T-helper 2 cell treated with Interferon-gamma antibody and Interleukin-4, amounts not matched to agents 100 ng/mL and 5 ng/mL, for 36 hours (primary cell): ENCODE data around the gene ATRNL1. TPM values are rescaled to one million over a fixed set of nuclear protein-coding genes. Genes with fewer than 3 reads are reported as not detected.

ENCODE experiments used
- intact Hi-C: fragments of 100-400 bp; cut with micrococcal nuclease; formaldehyde crosslinking; loops from one replicate; pipeline ENCODE4 v1.15.1; 2023
- total RNA-seq: library from RNA; stranded (reverse); gene quantifications from 2 replicates; pipeline ENCODE4 v1.2.3, GENCODE V29; 2022

Gene ATRNL1
- total RNA-seq, 1 donor from 2014 or later, result 0.73 TPM

DNA sequence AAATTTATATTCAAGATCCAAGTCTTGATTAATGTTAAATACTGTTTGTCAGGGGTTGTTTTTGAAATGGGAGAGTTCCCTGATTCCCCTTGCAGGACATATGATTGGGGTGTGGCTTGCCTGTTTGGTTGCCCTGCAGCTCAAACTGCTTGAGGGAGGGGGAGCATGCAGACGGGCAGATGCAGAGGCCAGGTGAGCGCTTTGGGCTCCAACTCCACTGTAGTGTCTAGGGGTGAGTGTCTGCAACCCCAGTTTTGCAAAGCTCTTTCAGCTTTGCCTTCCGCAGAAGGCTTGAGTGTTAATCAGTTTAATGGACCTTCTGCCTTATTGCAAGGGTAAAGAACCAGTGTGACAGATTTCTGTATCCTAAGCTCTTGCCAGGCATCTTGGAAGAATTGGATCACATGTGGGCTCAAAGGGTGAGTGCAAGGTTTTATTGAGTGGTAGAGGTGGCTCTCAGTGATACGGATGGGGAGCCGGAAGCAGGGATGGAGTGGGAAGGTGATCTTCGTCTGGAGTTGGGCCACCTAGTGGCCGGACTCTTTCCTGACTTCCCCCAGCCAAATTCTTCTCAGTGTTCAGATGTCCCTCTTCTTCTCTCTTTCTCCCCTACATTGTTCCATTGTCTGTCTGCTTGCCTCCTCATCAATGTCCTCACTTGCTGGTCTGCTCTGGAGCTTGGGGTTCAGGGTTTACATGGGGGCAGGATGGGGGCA lies 479.7 kb downstream of the ATRNL1 start:
- intact Hi-C loops, result no loop called here

DNA sequence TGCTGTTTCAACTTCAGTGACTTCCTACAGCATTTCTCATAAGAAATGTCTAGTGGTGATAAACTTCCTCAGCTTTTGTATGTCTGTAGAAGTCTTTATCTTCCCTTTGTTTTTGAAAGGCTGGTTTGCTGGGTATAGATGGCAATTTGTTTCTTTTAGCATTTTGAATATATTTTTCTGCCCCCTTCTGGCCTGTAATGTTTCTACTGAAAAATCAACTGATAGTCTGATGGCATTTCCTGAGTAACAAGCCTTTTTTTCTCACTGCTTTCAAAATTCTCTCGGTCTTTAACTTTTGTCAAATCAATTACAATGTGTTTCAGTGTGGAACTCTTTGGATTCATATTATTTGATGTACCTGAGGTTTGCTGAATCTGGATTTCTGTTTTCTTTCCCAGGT lies 487.1 kb downstream of the ATRNL1 start:
- intact Hi-C loops, result no loop called here

- intact Hi-C loops, result no loop called here
Observed at GRCh38 chr10:115593060-115593459, 499.9 kb downstream of the ATRNL1 start.

DNA sequence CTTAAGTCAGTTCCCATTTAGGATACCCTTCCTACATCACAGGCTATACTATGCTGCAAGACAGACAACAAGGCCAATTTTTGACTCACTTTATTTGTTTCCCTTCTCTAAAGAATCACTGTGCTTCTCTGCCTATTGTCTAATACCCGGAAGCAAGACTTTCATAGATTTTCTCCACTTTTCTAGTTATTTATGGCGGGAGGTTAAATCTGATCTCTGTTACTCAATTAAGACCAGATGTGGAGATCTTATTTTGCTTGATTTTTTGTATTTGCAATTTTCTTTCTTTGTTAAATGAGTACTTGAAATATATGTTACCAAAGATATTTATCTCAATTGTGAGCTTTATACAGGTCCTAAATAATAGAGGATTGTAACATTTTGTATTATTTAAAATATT lies 511.5 kb downstream of the ATRNL1 start:
- intact Hi-C loops, result no loop called here

DNA sequence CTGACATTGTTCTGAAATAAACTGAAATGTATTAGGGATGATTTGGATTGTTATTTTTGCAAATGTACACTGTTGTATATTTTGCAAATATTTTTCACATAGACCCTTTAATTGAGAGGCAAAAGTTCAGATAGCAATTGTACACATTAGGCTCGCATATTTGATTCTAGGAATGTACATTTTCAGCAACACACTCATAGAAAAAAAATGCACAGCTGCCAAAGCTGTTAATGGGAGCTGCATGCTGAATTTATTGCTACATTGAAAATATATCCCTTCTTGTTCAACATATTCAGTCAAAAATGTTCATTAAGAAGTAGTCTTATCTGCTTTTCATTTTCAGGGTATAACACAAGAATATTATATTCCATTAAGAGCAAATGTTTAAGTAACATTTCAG lies 512.9 kb downstream of the ATRNL1 start:
- intact Hi-C loops, result no loop called here

DNA sequence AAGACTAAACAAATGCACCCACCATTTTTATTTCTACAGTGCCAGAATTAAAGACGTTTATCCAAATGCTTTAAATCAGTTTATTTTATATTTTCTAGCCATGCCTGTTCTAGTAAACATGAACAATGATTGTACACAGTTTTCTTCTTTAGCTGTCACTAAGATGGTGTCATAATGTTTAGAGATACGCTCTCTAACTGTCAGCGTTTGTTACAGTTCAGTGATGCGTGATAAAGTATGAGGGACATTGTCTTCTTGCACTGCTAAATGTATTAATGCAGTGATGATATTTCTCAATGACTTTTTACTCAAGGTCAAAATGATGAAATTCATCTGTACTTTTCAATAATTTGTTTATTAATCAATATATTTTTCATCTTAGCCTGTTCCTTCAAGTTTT lies 513.6 kb downstream of the ATRNL1 start:
- intact Hi-C loops, result no loop called here

GRCh38 chr10:115624448-115624847 lies 531.3 kb downstream of the ATRNL1 start:
- intact Hi-C loops, result no loop called here

GRCh38 chr10:115628616-115629015 lies 535.5 kb downstream of the ATRNL1 start:
- intact Hi-C loops, result no loop called here

DNA sequence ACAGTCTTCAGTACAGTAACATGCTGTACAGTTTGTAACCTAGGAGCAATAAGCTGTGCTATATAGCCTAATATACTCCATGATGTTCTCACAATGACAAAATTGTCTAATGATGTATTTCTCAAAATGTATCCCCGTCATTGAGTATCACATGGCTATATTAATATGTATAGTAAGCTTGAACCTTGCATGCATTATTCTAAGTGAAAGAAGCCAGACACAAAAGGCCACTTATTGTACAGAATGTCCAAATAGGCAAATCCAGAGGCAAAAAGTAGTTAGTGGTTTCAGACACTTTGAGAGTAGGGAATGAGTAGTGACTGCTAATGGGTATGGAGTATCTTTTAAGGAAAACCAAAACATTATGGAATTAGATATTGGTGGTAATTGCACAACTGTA lies 545.1 kb downstream of the ATRNL1 start:
- intact Hi-C loops, result no loop called here

DNA sequence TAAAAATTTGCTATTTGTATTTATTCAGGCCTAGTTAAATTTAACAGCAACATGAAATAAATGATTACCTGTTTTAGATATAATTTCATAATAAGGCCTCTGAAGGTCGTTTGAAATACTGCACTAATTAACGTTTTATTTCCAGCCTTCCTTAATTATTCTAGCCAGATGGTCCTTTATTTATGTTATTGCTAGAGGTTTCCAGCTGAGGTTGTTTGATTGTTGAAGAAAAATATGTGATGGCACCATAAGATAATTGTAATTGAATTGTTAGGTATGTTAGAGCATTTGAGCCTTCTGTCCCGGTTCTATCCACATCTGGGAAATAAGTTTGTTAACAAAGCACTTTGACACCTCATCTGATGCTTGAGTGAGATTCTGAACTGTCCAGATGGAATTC lies 556.1 kb downstream of the ATRNL1 start:
- intact Hi-C loops, result no loop called here

- intact Hi-C loops, result no loop called here
Observed at GRCh38 chr10:115653473-115653872, 560.3 kb downstream of the ATRNL1 start.

DNA sequence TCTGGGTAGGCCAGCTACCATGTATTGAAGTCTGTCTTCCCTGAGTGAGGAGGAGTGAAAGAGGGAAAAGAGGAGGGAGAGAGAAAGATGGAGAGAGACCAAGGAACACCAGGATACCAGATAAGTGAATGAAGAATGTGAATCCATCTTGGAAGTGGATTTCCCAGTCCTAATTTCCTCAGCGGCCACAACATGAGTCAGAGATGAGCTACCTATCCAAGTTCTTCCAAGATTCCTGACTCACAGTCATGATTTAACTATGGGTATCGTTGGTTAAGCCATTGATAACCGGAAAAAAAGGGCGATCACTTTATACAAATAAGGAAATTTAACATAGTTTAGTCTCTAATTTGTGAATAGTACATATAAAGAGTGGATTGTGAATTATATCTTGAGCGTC lies 561.8 kb downstream of the ATRNL1 start:
- intact Hi-C loops, result no loop called here

- intact Hi-C loops, result no loop called here
Observed at GRCh38 chr10:115657161-115657860, 564.1 kb downstream of the ATRNL1 start.

GRCh38 chr10:115659616-115660015 lies 566.5 kb downstream of the ATRNL1 start:
- intact Hi-C loops, result no loop called here

- intact Hi-C loops, result no loop called here
Observed at GRCh38 chr10:115660391-115660790, 567.2 kb downstream of the ATRNL1 start.

DNA sequence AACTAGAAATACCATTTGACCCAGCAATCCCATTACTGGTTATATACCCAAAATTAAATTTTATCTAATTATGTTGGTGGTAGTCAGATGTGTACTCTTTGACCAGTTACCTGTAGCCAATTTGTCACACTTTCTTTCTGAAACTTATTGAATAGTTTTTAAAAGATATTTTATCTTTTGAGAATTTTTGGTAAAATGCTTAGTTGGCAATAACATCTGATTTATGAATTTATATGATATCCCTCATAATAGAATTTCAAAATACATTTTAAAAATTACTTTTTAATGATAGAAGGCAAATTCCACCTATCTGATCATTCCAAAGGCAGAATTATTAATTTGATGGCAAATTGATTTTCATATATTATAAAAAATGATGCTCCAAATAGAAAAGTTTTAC lies 569.3 kb downstream of the ATRNL1 start:
- intact Hi-C loops, result no loop called here

- intact Hi-C loops, result no loop called here
Observed at GRCh38 chr10:115665549-115665948, 572.4 kb downstream of the ATRNL1 start.

- intact Hi-C loops, result no loop called here
Observed at GRCh38 chr10:115674496-115674895, 581.3 kb downstream of the ATRNL1 start.

DNA sequence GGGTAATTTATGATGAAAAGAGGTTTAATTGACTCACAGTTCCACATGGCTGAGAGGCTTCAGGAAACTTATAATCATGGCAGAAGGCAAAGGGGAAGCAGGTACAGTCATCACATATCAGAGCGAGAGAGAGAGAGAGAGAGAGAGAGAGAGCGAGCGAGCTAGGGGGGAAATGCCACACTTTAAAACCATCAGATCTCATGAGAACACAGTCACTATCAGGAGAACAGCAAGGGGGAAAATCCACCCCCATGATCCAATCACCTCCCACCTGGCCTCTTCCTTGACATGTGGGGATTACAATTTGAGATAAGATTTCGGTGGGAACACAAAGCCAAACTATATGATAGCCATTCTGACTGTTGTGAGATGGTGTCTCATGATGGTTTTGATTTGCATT lies 603.6 kb downstream of the ATRNL1 start:
- intact Hi-C loops, result no loop called here

DNA sequence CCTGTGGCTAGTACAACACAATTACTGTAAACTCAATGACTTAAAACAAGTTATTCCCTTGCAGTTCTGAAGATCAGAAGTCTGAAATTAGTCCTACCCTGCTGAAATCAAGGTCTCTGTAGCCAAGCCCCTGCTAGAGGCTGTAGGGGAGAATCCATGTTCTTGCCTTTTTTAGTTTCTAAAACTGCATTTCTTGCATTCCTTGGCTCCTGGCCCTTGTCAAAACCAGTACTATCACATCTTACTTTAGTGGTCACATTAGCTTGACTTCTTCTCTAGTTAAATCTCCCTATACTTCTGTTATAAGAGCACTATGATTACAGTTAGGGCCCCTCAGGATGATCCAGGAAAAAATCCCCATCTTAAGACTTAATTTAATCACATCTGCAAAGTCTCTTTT lies 612.9 kb downstream of the ATRNL1 start:
- intact Hi-C loops, result loop anchor here (2.0 kb wide), 1 partner anchor 679 kb away; no protein-coding TSS in a partner anchor

DNA sequence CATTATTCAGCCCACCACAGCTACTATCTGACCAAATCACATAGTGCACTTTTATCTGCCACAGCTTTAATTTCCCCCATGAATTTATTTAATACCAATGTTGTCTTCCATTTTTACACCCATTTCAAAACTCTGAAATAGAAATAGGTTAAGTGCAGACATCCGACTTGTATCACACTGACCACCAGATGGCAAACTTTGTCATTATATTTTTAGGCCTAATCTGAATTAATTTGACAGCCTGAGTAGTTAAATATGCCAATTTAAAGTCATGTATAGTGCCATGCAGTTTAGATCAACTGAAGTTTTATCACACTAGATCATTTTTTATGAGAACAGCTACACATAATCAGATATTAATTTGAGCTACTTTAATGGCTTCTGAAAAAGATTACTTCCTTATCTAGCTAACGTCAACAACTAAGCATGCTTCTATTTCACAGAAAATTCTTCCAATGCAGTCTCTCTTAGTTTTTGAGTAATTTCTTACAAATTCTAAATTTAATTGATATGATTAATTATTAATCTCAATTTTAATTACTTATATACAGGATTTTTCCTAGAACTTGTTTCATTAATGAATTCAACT lies 613.4 kb downstream of the ATRNL1 start:
- intact Hi-C loops, result loop anchor here (2.0 kb wide), 1 partner anchor 678 kb away; no protein-coding TSS in a partner anchor

DNA sequence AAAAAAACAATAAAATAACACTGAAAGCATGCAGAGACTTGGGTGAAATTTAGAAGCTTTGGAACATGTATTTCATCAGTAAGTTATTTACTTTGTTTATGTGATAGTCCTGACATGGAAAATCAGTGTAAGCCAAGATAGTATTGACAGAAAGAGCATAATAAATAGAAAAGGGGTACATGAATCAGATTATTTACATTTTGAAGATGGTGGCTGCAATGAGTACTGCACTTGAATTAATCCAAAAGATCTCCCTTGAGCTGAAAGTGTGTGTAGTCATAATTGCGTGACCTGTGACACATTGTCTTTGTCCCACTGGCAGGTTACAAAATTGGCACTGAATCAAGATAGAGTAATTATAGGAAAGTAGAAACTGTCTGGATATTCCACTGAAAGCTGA lies 617.0 kb downstream of the ATRNL1 start:
- intact Hi-C loops, result no loop called here

DNA sequence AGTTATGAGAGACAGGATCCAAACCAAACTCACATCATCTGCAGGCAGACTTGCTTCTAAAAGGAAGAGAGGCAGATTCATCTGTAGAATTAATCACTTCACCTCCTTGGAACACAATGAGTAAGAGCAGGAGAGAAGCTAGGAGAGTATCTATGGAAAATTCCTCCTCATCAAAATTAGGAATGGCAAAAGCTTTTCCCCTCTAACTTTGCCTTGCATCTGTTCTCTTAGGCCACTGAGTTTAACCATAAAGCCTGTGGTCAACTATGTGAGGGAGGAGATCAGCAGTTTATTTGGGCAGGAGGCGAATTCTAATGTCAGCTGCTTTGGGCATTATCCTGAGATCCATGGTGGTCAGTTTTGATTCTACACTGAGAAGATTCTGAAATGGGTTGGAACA lies 618.1 kb downstream of the ATRNL1 start:
- intact Hi-C loops, result no loop called here
